ENCODE data around the gene CFAP251. TPM values are rescaled to one million over a fixed set of nuclear protein-coding genes. Genes with fewer than 3 reads are reported as not detected.
A peak's percentile ranks its signal among the peaks of the same experiment; 100 is the strongest.

CFAP251 gene
- total RNA-seq, 1 experiment from 2014 or later: 2.6 TPM

DNA sequence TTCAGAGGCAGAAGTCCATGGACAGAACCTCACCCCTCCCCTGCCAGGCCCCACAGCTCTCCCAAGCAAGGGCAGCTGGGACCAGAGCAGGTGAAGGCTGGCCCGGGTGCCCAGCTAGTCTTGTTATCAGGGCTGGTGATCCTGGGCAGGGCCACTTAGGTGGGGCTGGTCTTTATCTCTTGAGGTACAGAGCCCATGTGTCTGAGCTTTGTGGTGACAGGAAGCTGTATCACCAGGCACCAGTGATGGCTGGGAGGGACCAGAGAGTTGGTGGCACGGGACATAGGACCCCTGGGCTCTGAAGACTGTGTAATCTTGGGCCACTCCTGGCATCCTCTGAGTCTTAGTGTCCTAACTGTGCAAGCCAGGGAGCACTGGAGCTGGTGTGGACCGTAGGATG lies 46.9 kb upstream of the CFAP251 start:
- TF ChIP-seq JUND (IDR thresholded peaks at IDR 0.05): no peak
- no peak for TF ChIP-seq EZH2phosphoT487 (IDR thresholded peaks at IDR 0.05; ENCODE audit: borderline replicate concordance)
- TF ChIP-seq, protein P1, sequence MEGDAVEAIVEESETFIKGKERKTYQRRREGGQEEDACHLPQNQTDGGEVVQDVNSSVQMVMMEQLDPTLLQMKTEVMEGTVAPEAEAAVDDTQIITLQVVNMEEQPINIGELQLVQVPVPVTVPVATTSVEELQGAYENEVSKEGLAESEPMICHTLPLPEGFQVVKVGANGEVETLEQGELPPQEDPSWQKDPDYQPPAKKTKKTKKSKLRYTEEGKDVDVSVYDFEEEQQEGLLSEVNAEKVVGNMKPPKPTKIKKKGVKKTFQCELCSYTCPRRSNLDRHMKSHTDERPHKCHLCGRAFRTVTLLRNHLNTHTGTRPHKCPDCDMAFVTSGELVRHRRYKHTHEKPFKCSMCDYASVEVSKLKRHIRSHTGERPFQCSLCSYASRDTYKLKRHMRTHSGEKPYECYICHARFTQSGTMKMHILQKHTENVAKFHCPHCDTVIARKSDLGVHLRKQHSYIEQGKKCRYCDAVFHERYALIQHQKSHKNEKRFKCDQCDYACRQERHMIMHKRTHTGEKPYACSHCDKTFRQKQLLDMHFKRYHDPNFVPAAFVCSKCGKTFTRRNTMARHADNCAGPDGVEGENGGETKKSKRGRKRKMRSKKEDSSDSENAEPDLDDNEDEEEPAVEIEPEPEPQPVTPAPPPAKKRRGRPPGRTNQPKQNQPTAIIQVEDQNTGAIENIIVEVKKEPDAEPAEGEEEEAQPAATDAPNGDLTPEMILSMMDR (IDR thresholded peaks at IDR 0.05 in 2 of 3, conservative IDR thresholded peaks at IDR 0.05 in 1 of 3; ENCODE audit: borderline replicate concordance in 1 of 3, insufficient read depth in 1 of 3, low read depth in 2 of 3, low read length in 2 of 3): no peak
- TF ChIP-seq ZFX (IDR thresholded peaks at IDR 0.05): no peak

DNA sequence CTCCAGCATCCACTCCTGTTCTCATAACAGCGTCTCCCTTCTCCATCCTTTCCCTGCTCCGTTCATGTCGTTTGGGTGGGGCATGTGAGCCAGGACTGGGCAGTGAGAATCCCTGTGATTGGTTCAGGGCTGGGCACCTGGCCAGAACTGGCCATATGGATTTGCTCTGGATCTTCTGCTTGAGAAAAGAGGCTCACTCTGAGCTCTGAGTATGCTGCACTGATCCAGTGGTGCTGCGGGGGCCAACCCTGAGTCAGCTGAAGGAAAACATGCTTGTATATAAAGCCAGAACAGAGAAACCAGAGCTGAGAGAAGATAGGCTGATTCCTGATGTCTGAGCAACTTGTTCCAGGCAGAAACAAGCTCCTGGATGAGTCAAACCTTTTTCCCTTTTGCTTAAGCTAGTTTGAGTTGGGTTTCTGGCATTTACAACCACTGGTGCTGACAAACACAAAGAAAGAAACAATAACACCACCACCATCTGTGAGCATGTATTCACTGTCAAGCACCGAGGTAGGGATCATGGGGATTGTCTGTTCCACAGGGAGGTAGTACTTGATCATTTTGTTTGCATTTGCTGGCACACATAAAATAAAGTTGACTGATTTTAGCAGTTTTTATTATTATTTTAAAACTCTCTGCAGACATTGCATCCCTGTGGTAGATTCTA lies 45.7 kb upstream of the CFAP251 start:
- H3K27ac ChIP-seq (ENCODE audit: low read depth, low read length): no peak overlapping the region
- no peaks in the 10 kb centered on the region for H3K9me2 ChIP-seq (ENCODE audit: insufficient read depth)
- DNase-seq (ENCODE audit: low read depth, low spot score): no peak
- ChIA-PET POLR2A (interaction anchor here (0.8 kb wide), 1 partner anchor 70 kb away, joined by 3 read pairs; no protein-coding TSS in a partner anchor), CTCF (interaction anchor here (1.5 kb wide), 1 partner anchor 61 kb away, joined by 4 read pairs; no protein-coding TSS in a partner anchor), RAD21 (ENCODE audit: low non-redundant PET in 1 of 2, low total read pairs in 2 of 2, uncharacterized antibody in 2 of 2, unreplicated experiment in 2 of 2) (no interaction called here)
- no peak overlapping the region for H3K9ac ChIP-seq (ENCODE audit: low read length)
- H3K27me3 ChIP-seq (ENCODE audit: insufficient read depth, low read length): no peaks in the 10 kb centered on the region
- H3K4me1 ChIP-seq (ENCODE audit: control insufficient read depth in 1 of 2, insufficient read depth in 2 of 2, low read length in 2 of 2): peaks cover 0 to 5% of the 10 kb centered on the region in 2 experiments; a peak in 1 of 4 replicates
- H3K4me2 ChIP-seq (ENCODE audit: low read length): no peak overlapping the region
- no TSS peak for BruUV-seq (replicated peaks)
- H2AFZ ChIP-seq (ENCODE audit: low read depth, low read length, poor library complexity, severe bottlenecking): no peak overlapping the region
- H3K36me3 ChIP-seq (ENCODE audit: control insufficient read depth in 1 of 2, insufficient read depth in 2 of 2, low read length in 2 of 2): no peaks in the 10 kb centered on the region
- ATAC-seq: peak; percentile 40; the same call in 1 of the 2 replicates
- intact Hi-C loops (cut with micrococcal nuclease): no loop called here
- H4K20me1 ChIP-seq (ENCODE audit: insufficient read depth): no peaks in the 10 kb centered on the region
- TF ChIP-seq CBX3 (IDR thresholded peaks at IDR 0.05; ENCODE audit: low read depth) (no peak), ATF3 (IDR thresholded peaks at IDR 0.05) (no peak), ZFX (IDR thresholded peaks at IDR 0.05) (no peak), ELF1 (IDR thresholded peaks at IDR 0.05; ENCODE audit: borderline replicate concordance, low read depth) (no peak), ZNF274 (IDR thresholded peaks at IDR 0.05; ENCODE audit: low read depth, low read length) (no peak), YY1 (IDR thresholded peaks at IDR 0.05; ENCODE audit: extremely low read depth, insufficient replicate concordance, low read depth, low read length) (no peak), SP1 (IDR thresholded peaks at IDR 0.05; ENCODE audit: low read depth) (no peak), JUND (IDR thresholded peaks at IDR 0.05) (no peak)
- H3K79me2 ChIP-seq (ENCODE audit: insufficient read depth, low read length): no peaks in the 10 kb centered on the region
- H3K4me3 ChIP-seq (replicated peaks in 1 of 2; ENCODE audit: low read depth in 1 of 2, low read length in 2 of 2): no peak overlapping the region
- H3K9me3 ChIP-seq (ENCODE audit: control insufficient read depth in 1 of 2, insufficient read depth in 1 of 2, low read depth in 1 of 2, low read length in 2 of 2): no peaks in the 10 kb centered on the region

More for the DNA sequence above, 46.9 kb upstream of the CFAP251 start:
- ChIA-PET POLR2A (interaction anchor here (0.9 kb wide), 1 partner anchor 9 kb away, joined by 3 read pairs; no protein-coding TSS in a partner anchor), RAD21 (ENCODE audit: low non-redundant PET in 1 of 2, low total read pairs in 2 of 2, uncharacterized antibody in 2 of 2, unreplicated experiment in 2 of 2) (no interaction called here), CTCF (no interaction called here)
- ATAC-seq (no peak), DNase-seq (ENCODE audit: low read depth, low spot score) (no peak)
- Histone ChIP-seq H4K20me1 (ENCODE audit: insufficient read depth) (no peaks in the 10 kb centered on the region), H3K36me3 (ENCODE audit: control insufficient read depth in 1 of 2, insufficient read depth in 2 of 2, low read length in 2 of 2) (no peaks in the 10 kb centered on the region), H3K9me2 (ENCODE audit: insufficient read depth) (no peaks in the 10 kb centered on the region), H3K27ac (ENCODE audit: low read depth, low read length) (no peak overlapping the region), H2AFZ (ENCODE audit: low read depth, low read length, poor library complexity, severe bottlenecking) (no peak overlapping the region), H3K4me2 (ENCODE audit: low read length) (no peak overlapping the region), H3K27me3 (ENCODE audit: insufficient read depth, low read length) (no peaks in the 10 kb centered on the region), H3K4me1 (ENCODE audit: control insufficient read depth in 1 of 2, insufficient read depth in 2 of 2, low read length in 2 of 2) (peaks cover 0 to 5% of the 10 kb centered on the region in 2 experiments; a peak in 1 of 4 replicates), H3K9ac (ENCODE audit: low read length) (no peak overlapping the region), H3K9me3 (ENCODE audit: control insufficient read depth in 1 of 2, insufficient read depth in 1 of 2, low read depth in 1 of 2, low read length in 2 of 2) (no peaks in the 10 kb centered on the region), H3K79me2 (ENCODE audit: insufficient read depth, low read length) (no peaks in the 10 kb centered on the region), H3K4me3 (replicated peaks in 1 of 2; ENCODE audit: low read depth in 1 of 2, low read length in 2 of 2) (no peak overlapping the region)
- intact Hi-C loops (cut with micrococcal nuclease): no loop called here
- no TSS peak for BruUV-seq (replicated peaks)

Measured in HCT116 (cell line).